Large intestine (tissue), 3 donors: ENCODE measurements around the gene TBRG4. TPM values are rescaled to one million over a fixed set of nuclear protein-coding genes. Genes with fewer than 3 reads are reported as not detected.

Experiments
- DNase-seq, 2 donors: peaks; one replicate each; pipeline versions ENCODE4 v3.0.0 to v3.0.0-alpha.2; 2013
- H3K27ac ChIP-seq: one replicate; pipeline ENCODE4 v1.5.1; 2013; ENCODE audit warnings: low read length
- H3K27me3 ChIP-seq: 2 replicates; pipeline ENCODE4 v1.6.1; 2013; ENCODE audit warnings: low read length; ENCODE audit not compliant: control insufficient read depth, insufficient read depth
- H3K36me3 ChIP-seq: 2 replicates; pipeline ENCODE4 v1.6.1; 2013; ENCODE audit warnings: low read length; ENCODE audit not compliant: control insufficient read depth, insufficient read depth
- H3K4me1 ChIP-seq: one replicate; pipeline ENCODE4 v1.6.1; 2013; ENCODE audit warnings: low read length; ENCODE audit not compliant: control insufficient read depth, insufficient read depth
- H3K4me3 ChIP-seq: one replicate; pipeline ENCODE4 v1.5.1; 2013; ENCODE audit warnings: low read length
- H3K9me3 ChIP-seq: one replicate; pipeline ENCODE4 v1.6.1; 2013; ENCODE audit warnings: mild to moderate bottlenecking, low read depth, low read length, moderate library complexity; ENCODE audit not compliant: control insufficient read depth
- WGBS: methylation state at CpG from one replicate; pipeline ENCODE4 v1.1.5; 2013; ENCODE audit warnings: low lambda C conversion rate; ENCODE audit not compliant: insufficient coverage; 5-methylcytosine and 5-hydroxymethylcytosine counted together
- polyA plus RNA-seq: library from polyadenylated mRNA; unstranded; fragments of 120-200 nt; gene quantifications from one replicate; pipeline ENCODE4 v1.2.1, GENCODE V29; 2013

TBRG4 gene
- polyA plus RNA-seq, 1 donor = 67.4 TPM

- Histone ChIP-seq H3K36me3 (no peaks in the 10 kb centered on the region), H3K9me3 (no peaks in the 10 kb centered on the region), H3K4me1 (peaks cover 1% of the 10 kb centered on the region), H3K27ac (no peak overlapping the region), H3K4me3 (no peak overlapping the region), H3K27me3 (peaks cover 1% of the 10 kb centered on the region)
- no CpG with 5 or more reads among the region's 10 CpGs for WGBS
- no peak for DNase-seq
Measured at GRCh38 chr7:45082831-45083331, 28.6 kb downstream of the TBRG4 start.

- DNase-seq = no peak
- Histone ChIP-seq H3K4me1 (no peaks in the 10 kb centered on the region), H3K4me3 (no peak overlapping the region), H3K9me3 (no peaks in the 10 kb centered on the region), H3K36me3 (no peaks in the 10 kb centered on the region), H3K27me3 (no peaks in the 10 kb centered on the region), H3K27ac (no peak overlapping the region)
- WGBS = no CpG with 5 or more reads among the region's 18 CpGs
Measured at GRCh38 chr7:45082031-45082830, 29.3 kb downstream of the TBRG4 start.

GRCh38 chr7:45081670-45081974 lies 29.9 kb downstream of the TBRG4 start:
- no peaks in the 10 kb centered on the region for H3K4me1 ChIP-seq
- WGBS = no CpG with 5 or more reads among the region's 9 CpGs
- DNase-seq = no peak

GRCh38 chr7:45080958-45081669 lies 30.4 kb downstream of the TBRG4 start:
- no peak for DNase-seq
- WGBS = no CpG with 5 or more reads among the region's 14 CpGs
- Histone ChIP-seq H3K4me3 (no peak overlapping the region), H3K27me3 (no peaks in the 10 kb centered on the region), H3K36me3 (peaks cover 8% of the 10 kb centered on the region), H3K4me1 (no peaks in the 10 kb centered on the region), H3K27ac (no peak overlapping the region), H3K9me3 (no peaks in the 10 kb centered on the region)

More at GRCh38 chr7:45081670-45081974, 29.9 kb downstream of the TBRG4 start:
- peaks cover 4% of the 10 kb centered on the region for H3K36me3 ChIP-seq
- no peak overlapping the region for H3K27ac ChIP-seq
- no peak overlapping the region for H3K4me3 ChIP-seq
- H3K27me3 ChIP-seq = no peaks in the 10 kb centered on the region
- no peaks in the 10 kb centered on the region for H3K9me3 ChIP-seq

GRCh38 chr7:45080265-45080957 lies 31.1 kb downstream of the TBRG4 start:
- Histone ChIP-seq H3K9me3 (no peaks in the 10 kb centered on the region), H3K27me3 (no peaks in the 10 kb centered on the region), H3K4me1 (no peaks in the 10 kb centered on the region), H3K4me3 (no peak overlapping the region), H3K27ac (no peak overlapping the region), H3K36me3 (peaks cover 15% of the 10 kb centered on the region)
- WGBS = no CpG with 5 or more reads among the region's 17 CpGs
- DNase-seq = no peak

- 90% methylated on average over 6 of the region's 8 CpGs for WGBS
- H3K4me3 ChIP-seq = no peak overlapping the region
- no peak for DNase-seq
- H3K27ac ChIP-seq = no peak overlapping the region
- H3K27me3 ChIP-seq = no peaks in the 10 kb centered on the region
- H3K9me3 ChIP-seq = no peaks in the 10 kb centered on the region
- H3K36me3 ChIP-seq = peaks cover 37% of the 10 kb centered on the region
- no peaks in the 10 kb centered on the region for H3K4me1 ChIP-seq
Measured at GRCh38 chr7:45078125-45078681, 33.3 kb downstream of the TBRG4 start.

GRCh38 chr7:45077579-45077978 lies 33.9 kb downstream of the TBRG4 start:
- H3K27ac ChIP-seq = no peak overlapping the region
- no CpG with 5 or more reads among the region's 9 CpGs for WGBS
- no peaks in the 10 kb centered on the region for H3K27me3 ChIP-seq
- no peaks in the 10 kb centered on the region for H3K9me3 ChIP-seq
- H3K4me3 ChIP-seq = no peak overlapping the region
- DNase-seq = no peak
- peaks cover 43% of the 10 kb centered on the region for H3K36me3 ChIP-seq
- H3K4me1 ChIP-seq = no peaks in the 10 kb centered on the region

- WGBS = no CpG with 5 or more reads among the region's 5 CpGs
- Histone ChIP-seq H3K27me3 (no peaks in the 10 kb centered on the region), H3K4me1 (no peaks in the 10 kb centered on the region), H3K9me3 (no peaks in the 10 kb centered on the region), H3K36me3 (peaks cover 49% of the 10 kb centered on the region), H3K27ac (no peak overlapping the region), H3K4me3 (no peak overlapping the region)
- DNase-seq = no peak
Measured at GRCh38 chr7:45076946-45077345, 34.6 kb downstream of the TBRG4 start.

- no peaks in the 10 kb centered on the region for H3K27me3 ChIP-seq
- no peaks in the 10 kb centered on the region for H3K4me1 ChIP-seq
- no peak for DNase-seq
- H3K27ac ChIP-seq = no peak overlapping the region
- H3K4me3 ChIP-seq = no peak overlapping the region
- WGBS = no CpG with 5 or more reads among the region's 35 CpGs
- H3K9me3 ChIP-seq = no peaks in the 10 kb centered on the region
- peaks cover 57% of the 10 kb centered on the region for H3K36me3 ChIP-seq
Measured at GRCh38 chr7:45075871-45076796, 35.4 kb downstream of the TBRG4 start.
